Nephron (organoid): ENCODE measurements around the gene TMEM141.

Source experiments
- H3K27ac Mint-ChIP-seq, 3 experiments: 2 replicates each; pipeline ENCODE4 v1.8.0; 2020; ENCODE audit warnings: mixed read lengths in 3 of 3, mild to moderate bottlenecking in 2 of 3, moderate library complexity in 1 of 3
- H3K27me3 Mint-ChIP-seq: 2 replicates; pipeline ENCODE4 v1.8.0; 2021; ENCODE audit warnings: low read depth, mild to moderate bottlenecking, moderate library complexity, mixed read lengths
- H3K36me3 Mint-ChIP-seq: 2 replicates; pipeline ENCODE4 v1.8.0; 2020; ENCODE audit warnings: low read depth, mixed read lengths
- H3K4me1 Mint-ChIP-seq: 2 replicates; pipeline ENCODE4 v1.8.0; 2020; ENCODE audit warnings: mixed read lengths
- H3K4me3 Mint-ChIP-seq, 3 experiments: 2 replicates each; pipeline ENCODE4 v1.8.0; 2020; ENCODE audit warnings: mild to moderate bottlenecking in 3 of 3, mixed read lengths in 3 of 3, moderate library complexity in 2 of 3
- H3K9me3 Mint-ChIP-seq: 2 replicates; pipeline ENCODE4 v1.8.0; 2020; ENCODE audit warnings: mixed read lengths
- TF ChIP-seq, protein P1 (sequence below), 3 experiments: fragments of 200-600 bp; sonication (generic); IDR thresholded peaks; one replicate each; pipeline ENCODE4 v1.5.0; 2021; ENCODE audit warnings: antibody characterized with exemption in 3 of 3; ENCODE audit not compliant: unreplicated experiment in 3 of 3

TMEM141 gene

DNA sequence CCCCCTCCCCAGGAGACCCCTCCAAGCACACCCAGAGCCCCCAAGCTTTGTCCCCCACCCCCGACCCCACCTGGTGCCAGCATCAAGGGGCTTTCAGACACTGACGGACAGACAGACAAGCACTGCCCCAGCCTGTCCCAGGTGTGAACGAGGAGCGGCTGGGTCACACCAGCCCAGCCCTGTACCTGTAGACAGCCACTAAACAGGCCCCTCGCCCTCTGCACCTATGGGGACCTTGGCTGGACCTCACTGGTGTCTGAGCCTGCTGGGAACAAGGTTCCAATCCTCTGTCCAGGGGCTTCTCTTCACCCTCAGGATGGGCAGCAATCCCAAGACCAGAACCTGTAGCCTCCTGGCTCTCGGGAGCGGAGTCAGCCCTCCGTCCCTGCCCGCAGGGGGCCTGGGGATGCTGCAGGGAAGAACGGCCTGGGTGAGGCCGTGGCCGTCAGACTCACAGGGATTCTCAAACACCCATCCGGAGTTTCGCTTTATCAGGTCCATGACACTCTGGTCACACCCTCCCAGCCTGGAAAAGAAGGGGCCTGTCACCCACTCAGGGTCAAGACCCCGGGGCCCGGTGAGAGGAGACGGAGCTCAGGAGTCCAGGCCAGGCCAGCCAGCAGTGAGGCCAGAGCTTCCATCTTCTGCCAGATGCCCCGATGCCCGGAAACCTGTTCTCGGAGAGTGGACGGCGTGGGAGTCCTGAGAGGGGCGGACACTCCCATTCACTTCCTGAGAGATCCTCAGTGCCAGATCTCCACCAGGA is 45.6 kb upstream of the TMEM141 start:
- Mint-ChIP-seq H3K36me3 (no peaks in the 10 kb centered on the region), H3K27me3 (no peaks in the 10 kb centered on the region), H3K4me3 (no peak overlapping the region), H3K9me3 (no peaks in the 10 kb centered on the region), H3K4me1 (no peaks in the 10 kb centered on the region), H3K27ac (no peak overlapping the region)
- TF ChIP-seq, protein P1, sequence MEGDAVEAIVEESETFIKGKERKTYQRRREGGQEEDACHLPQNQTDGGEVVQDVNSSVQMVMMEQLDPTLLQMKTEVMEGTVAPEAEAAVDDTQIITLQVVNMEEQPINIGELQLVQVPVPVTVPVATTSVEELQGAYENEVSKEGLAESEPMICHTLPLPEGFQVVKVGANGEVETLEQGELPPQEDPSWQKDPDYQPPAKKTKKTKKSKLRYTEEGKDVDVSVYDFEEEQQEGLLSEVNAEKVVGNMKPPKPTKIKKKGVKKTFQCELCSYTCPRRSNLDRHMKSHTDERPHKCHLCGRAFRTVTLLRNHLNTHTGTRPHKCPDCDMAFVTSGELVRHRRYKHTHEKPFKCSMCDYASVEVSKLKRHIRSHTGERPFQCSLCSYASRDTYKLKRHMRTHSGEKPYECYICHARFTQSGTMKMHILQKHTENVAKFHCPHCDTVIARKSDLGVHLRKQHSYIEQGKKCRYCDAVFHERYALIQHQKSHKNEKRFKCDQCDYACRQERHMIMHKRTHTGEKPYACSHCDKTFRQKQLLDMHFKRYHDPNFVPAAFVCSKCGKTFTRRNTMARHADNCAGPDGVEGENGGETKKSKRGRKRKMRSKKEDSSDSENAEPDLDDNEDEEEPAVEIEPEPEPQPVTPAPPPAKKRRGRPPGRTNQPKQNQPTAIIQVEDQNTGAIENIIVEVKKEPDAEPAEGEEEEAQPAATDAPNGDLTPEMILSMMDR (IDR thresholded peaks at IDR 0.05; ENCODE audit: unreplicated experiment in 3 of 3): no peak

DNA sequence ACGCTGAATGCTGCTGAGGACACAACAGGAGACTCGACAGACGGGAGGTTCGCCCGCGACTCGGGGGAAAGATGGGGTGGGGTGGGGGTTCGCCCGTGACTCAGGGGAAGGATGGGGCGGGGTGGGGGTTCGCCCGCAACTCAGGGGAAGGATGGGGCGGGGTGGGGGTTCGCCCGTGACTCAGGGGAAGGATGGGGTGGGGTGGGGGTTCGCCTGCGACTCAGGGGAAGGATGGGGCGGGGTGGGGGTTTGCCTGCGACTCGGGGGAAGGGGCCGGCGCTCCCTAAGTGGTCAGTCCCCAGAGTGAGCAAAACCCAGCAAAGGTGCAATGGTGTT is 45.0 kb upstream of the TMEM141 start:
- H3K27ac Mint-ChIP-seq: no peak overlapping the region
- no peak overlapping the region for H3K4me3 Mint-ChIP-seq
- H3K36me3 Mint-ChIP-seq: no peaks in the 10 kb centered on the region
- no peaks in the 10 kb centered on the region for H3K27me3 Mint-ChIP-seq
- no peaks in the 10 kb centered on the region for H3K9me3 Mint-ChIP-seq
- TF ChIP-seq, protein P1 (IDR thresholded peaks at IDR 0.05; ENCODE audit: unreplicated experiment in 3 of 3): no peak
- H3K4me1 Mint-ChIP-seq: no peaks in the 10 kb centered on the region

DNA sequence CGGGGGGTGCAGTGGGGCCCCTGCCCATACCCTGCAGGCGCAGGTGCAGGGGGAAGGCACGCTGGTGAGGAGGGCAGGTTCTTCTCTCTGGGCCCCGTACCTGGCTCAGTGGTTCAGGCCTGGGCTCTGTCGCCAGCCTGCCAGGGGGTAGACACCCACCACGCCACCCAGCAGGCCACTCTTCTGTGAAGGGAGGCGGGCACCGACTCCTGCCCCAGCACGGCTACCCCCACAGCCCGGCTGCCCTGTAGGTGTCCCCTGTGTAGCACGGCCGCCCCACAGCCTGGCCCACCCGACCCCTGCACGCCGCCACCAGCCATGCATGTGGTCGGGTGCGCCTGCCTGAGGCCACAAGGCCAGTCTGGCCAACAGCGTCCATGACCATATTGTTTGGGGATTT is 44.5 kb upstream of the TMEM141 start:
- TF ChIP-seq, protein P1 (IDR thresholded peaks at IDR 0.05; ENCODE audit: unreplicated experiment in 3 of 3): no peak
- Mint-ChIP-seq H3K4me3 (no peak overlapping the region), H3K27me3 (no peaks in the 10 kb centered on the region), H3K9me3 (peaks cover under 1% of the 10 kb centered on the region), H3K4me1 (no peaks in the 10 kb centered on the region), H3K36me3 (no peaks in the 10 kb centered on the region), H3K27ac (no peak overlapping the region)

DNA sequence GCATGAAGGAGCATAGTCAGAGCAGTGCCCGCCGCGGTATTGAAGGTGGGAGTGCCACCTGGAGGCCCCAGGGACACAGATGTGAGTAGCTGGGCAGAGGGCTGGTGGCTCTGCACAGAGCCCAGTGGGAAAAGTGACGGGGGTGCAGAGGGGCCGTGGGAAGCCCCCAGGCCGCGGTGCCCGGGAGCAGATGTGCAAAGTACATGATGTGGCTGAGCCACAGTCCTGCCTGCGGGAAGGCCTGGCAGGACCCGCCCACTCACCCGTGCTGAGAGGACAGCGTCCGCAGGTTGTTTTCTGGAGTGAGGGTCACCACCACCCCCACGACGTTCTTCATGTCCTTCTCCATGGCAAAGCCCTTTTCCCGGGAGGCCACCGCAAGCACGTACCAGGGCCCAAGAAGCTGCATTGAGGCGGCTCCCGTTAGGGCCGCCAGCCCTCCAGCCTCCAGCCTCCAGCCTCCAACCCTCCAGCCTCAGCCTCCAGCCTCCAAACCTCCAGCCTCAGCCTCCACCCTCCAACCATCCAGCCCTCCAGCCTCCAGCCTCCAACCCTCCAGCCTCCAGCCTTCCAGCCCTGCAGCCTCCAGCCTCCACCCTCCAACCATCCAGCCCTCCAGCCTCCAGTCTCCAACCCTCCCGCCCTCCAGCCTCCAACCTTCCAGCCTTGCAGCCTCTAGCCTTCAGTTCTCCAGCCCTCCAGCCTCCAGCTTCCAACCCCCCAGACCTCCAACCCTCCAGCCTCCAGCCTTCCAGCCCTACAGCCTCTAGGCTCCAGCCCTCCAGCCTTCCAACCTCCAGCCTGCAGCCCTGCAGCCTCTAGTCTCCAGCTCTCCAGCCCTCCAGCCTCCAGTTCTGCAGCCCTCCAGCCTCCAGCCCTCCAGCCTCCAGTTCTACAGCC is 43.7 kb upstream of the TMEM141 start:
- H3K4me1 Mint-ChIP-seq: no peaks in the 10 kb centered on the region
- no peaks in the 10 kb centered on the region for H3K36me3 Mint-ChIP-seq
- H3K9me3 Mint-ChIP-seq: peaks cover 8% of the 10 kb centered on the region
- H3K27me3 Mint-ChIP-seq: no peaks in the 10 kb centered on the region
- TF ChIP-seq, protein P1 (IDR thresholded peaks at IDR 0.05; ENCODE audit: unreplicated experiment in 3 of 3): no peak
- no peak overlapping the region for H3K4me3 Mint-ChIP-seq
- H3K27ac Mint-ChIP-seq: no peak overlapping the region

DNA sequence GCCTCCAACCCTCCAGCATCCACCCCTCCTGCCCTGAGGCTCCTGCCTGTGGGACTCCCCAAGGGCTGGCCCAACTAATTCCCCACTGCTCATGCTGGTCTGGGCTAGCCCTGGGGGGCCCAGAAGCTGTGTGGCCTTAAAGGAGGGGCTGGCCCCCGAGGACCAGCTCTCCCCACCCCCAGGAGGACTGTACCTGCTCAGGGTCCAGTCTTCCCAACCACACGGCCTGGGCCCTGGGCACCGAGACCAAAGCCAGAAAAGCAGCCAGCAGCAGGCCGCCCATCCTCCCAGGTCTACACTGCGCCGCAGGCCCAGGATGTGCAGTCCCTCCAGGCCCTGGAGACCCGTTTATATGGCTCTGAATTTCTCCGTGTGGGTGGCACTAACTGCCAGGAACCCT is 42.9 kb upstream of the TMEM141 start, which contains the start of gene LCN6:
Gene LCN6, minus strand, starts transcription at position 325 of the 400 bp plus-strand sequence. Its CDS starts 42 bp downstream, at position 283.
- Mint-ChIP-seq H3K27me3 (no peaks in the 10 kb centered on the region), H3K4me1 (no peaks in the 10 kb centered on the region), H3K27ac (no peak within 1 kb of the TSS), H3K36me3 (no peaks in the 10 kb centered on the region), H3K4me3 (no peak within 1 kb of the TSS), H3K9me3 (peaks cover 14% of the 10 kb centered on the region)
- TF ChIP-seq, protein P1 (IDR thresholded peaks at IDR 0.05; ENCODE audit: unreplicated experiment in 3 of 3): no peak
